Brain microvascular endothelial cell (primary cell): ENCODE results near the gene GNA12.

Source experiments
- DNase-seq: peaks from one replicate; pipeline ENCODE4 v3.0.0-alpha.2; 2020
- H3K27ac ChIP-seq: fragments of 250-450 bp; sonication (Bioruptor Pico); 2 replicates; pipeline ENCODE4 v1.5.1; 2020; ENCODE audit warnings: mild to moderate bottlenecking, moderate library complexity
- H3K27me3 ChIP-seq: fragments of 250-450 bp; sonication (Bioruptor Pico); replicated peaks from 2 replicates; pipeline ENCODE4 v1.5.1; 2020; ENCODE audit warnings: mild to moderate bottlenecking
- H3K36me3 ChIP-seq: fragments of 250-450 bp; sonication (Bioruptor Pico); replicated peaks from 2 replicates; pipeline ENCODE4 v1.5.1; 2020; ENCODE audit warnings: mild to moderate bottlenecking
- H3K4me3 ChIP-seq: 2 replicates; pipeline ENCODE4 v1.5.1; 2011; ENCODE audit warnings: low read depth, mild to moderate bottlenecking, control low read depth, low read length, moderate library complexity
- CTCF ChIP-seq: IDR thresholded peaks from 2 replicates; pipeline ENCODE4 v1.5.1; 2011; ENCODE audit warnings: low read depth, mild to moderate bottlenecking, moderate library complexity, low read length, control low read depth, inconsistent platforms; ENCODE audit errors: missing control alignments
- in situ Hi-C: cut with HindIII; loops from 2 replicates; pipeline ENCODE4 v1.10.0; 2017; ENCODE audit warnings: low sequenced_read_pairs, low pct_ligation_motif_present

The GNA12 gene

GRCh38 chr7:2813350-2814185 is 30.5 kb downstream of the GNA12 start:
- H3K4me3 ChIP-seq, result no peak overlapping the region
- no peak overlapping the region for H3K27ac ChIP-seq
- no peak for TF ChIP-seq CTCF
- no peaks in the 10 kb centered on the region for H3K36me3 ChIP-seq
- in situ Hi-C loops, result no loop called here
- no peak for DNase-seq
- H3K27me3 ChIP-seq, result no peaks in the 10 kb centered on the region

GRCh38 chr7:2812831-2813230 is 31.3 kb downstream of the GNA12 start:
- TF ChIP-seq CTCF, result no peak
- peak overlapping the region; percentile 67 for H3K27ac ChIP-seq
- H3K36me3 ChIP-seq, result no peaks in the 10 kb centered on the region

GRCh38 chr7:2812114-2812487 is 32.0 kb downstream of the GNA12 start:
- Histone ChIP-seq H3K4me3 (no peak overlapping the region), H3K27me3 (no peaks in the 10 kb centered on the region), H3K36me3 (no peaks in the 10 kb centered on the region), H3K27ac (peak overlapping the region; percentile 67)
- TF ChIP-seq CTCF, result no peak
- in situ Hi-C loops, result no loop called here
- peak; percentile 25 for DNase-seq

More at GRCh38 chr7:2812831-2813230, 31.3 kb downstream of the GNA12 start:
- no peak for DNase-seq
- H3K4me3 ChIP-seq, result no peak overlapping the region
- no peaks in the 10 kb centered on the region for H3K27me3 ChIP-seq
- in situ Hi-C loops, result no loop called here

- in situ Hi-C loops, result no loop called here
- no peak for DNase-seq
- H3K4me3 ChIP-seq, result no peak overlapping the region
Measured at GRCh38 chr7:2811476-2812113, 32.5 kb downstream of the GNA12 start.

GRCh38 chr7:2810682-2811415 is 33.3 kb downstream of the GNA12 start:
- Histone ChIP-seq H3K4me3 (no peak overlapping the region), H3K27ac (no peak overlapping the region)

More at GRCh38 chr7:2811476-2812113, 32.5 kb downstream of the GNA12 start:
- Histone ChIP-seq H3K27ac (peak overlapping the region; percentile 67), H3K27me3 (no peaks in the 10 kb centered on the region), H3K36me3 (no peaks in the 10 kb centered on the region)
- TF ChIP-seq CTCF, result no peak

More at GRCh38 chr7:2810682-2811415, 33.3 kb downstream of the GNA12 start:
- DNase-seq, result no peak
- Histone ChIP-seq H3K27me3 (no peaks in the 10 kb centered on the region), H3K36me3 (no peaks in the 10 kb centered on the region)
- TF ChIP-seq CTCF, result no peak
- in situ Hi-C loops, result no loop called here
